Activated CD4-positive, CD25-positive, alpha-beta regulatory T cell treated with anti-CD3 and anti-CD28 coated beads, Interleukin-2, amount 50 U/mL, for 72 hours (primary cell): ENCODE measurements around the gene SLC6A7.

Experiments
- DNase-seq: peaks from one replicate; pipeline ENCODE4 v3.0.0; 2021

The SLC6A7 gene

GRCh38 chr5:150195736-150196485 lies 6.0 kb downstream of the SLC6A7 start:
- no peak for DNase-seq

- no peak for DNase-seq
Observed at GRCh38 chr5:150196514-150196913, 6.7 kb downstream of the SLC6A7 start.

GRCh38 chr5:150196986-150197385 lies 7.1 kb downstream of the SLC6A7 start:
- DNase-seq = no peak

GRCh38 chr5:150197476-150197875 lies 7.6 kb downstream of the SLC6A7 start:
- DNase-seq = no peak

- DNase-seq = no peak
Observed at GRCh38 chr5:150202501-150202900, 12.6 kb downstream of the SLC6A7 start.

- no peak for DNase-seq
Observed at GRCh38 chr5:150203832-150204589, 14.1 kb downstream of the SLC6A7 start.

GRCh38 chr5:150204590-150204960 lies 14.7 kb downstream of the SLC6A7 start:
- DNase-seq = no peak

GRCh38 chr5:150206098-150206778 lies 16.4 kb downstream of the SLC6A7 start:
- no peak for DNase-seq

- no peak for DNase-seq
Observed at GRCh38 chr5:150206779-150207115, 16.9 kb downstream of the SLC6A7 start.

- DNase-seq = no peak
Observed at GRCh38 chr5:150208187-150209098, 18.6 kb downstream of the SLC6A7 start.

GRCh38 chr5:150209099-150209635 lies 19.3 kb downstream of the SLC6A7 start:
- DNase-seq = no peak

GRCh38 chr5:150210644-150211043 lies 20.8 kb downstream of the SLC6A7 start:
- DNase-seq = no peak

- no peak for DNase-seq
Observed at GRCh38 chr5:150211156-150212030, 21.5 kb downstream of the SLC6A7 start.

- no peak for DNase-seq
Observed at GRCh38 chr5:150213530-150213929, 23.7 kb downstream of the SLC6A7 start.

GRCh38 chr5:150214289-150214688 lies 24.4 kb downstream of the SLC6A7 start:
- DNase-seq = no peak

GRCh38 chr5:150215979-150216944 lies 26.4 kb downstream of the SLC6A7 start:
- DNase-seq = no peak

- DNase-seq = no peak
Observed at GRCh38 chr5:150217038-150217437, 27.2 kb downstream of the SLC6A7 start.

GRCh38 chr5:150217873-150218692 lies 28.2 kb downstream of the SLC6A7 start:
- DNase-seq = peak; percentile 79

GRCh38 chr5:150218693-150219035 lies 28.8 kb downstream of the SLC6A7 start:
- DNase-seq = no peak

GRCh38 chr5:150219142-150219541 lies 29.3 kb downstream of the SLC6A7 start:
- no peak for DNase-seq
